ENCODE data around the gene CACFD1.
"Not testable (repeated sequence)": the region's sequence is repeated elsewhere in the genome, so short reads cannot be mapped to it uniquely, and the experiment has no call there.

The CACFD1 gene

GRCh38 chr9:133443248-133443647 is 16.5 kb upstream of the CACFD1 start:
- no peaks in the 10 kb centered on the region for H3K36me3 Mint-ChIP-seq (ENCODE audit: low read depth)
- peaks cover 5% of the 10 kb centered on the region for H3K27me3 Mint-ChIP-seq (ENCODE audit: low read depth)
- H3K4me3 Mint-ChIP-seq, result no peak overlapping the region
- no peak for TF ChIP-seq CTCF (IDR thresholded peaks at IDR 0.05; ENCODE audit: unreplicated experiment in 3 of 3)
- H3K27ac Mint-ChIP-seq, result no peak overlapping the region
- H3K4me1 Mint-ChIP-seq, result no peaks in the 10 kb centered on the region
- H3K9me3 Mint-ChIP-seq, result no peaks in the 10 kb centered on the region

- no peaks in the 10 kb centered on the region for H3K4me1 Mint-ChIP-seq
- H3K9me3 Mint-ChIP-seq, result no peaks in the 10 kb centered on the region
- no peaks in the 10 kb centered on the region for H3K36me3 Mint-ChIP-seq (ENCODE audit: low read depth)
- no peak for TF ChIP-seq CTCF (IDR thresholded peaks at IDR 0.05; ENCODE audit: unreplicated experiment in 3 of 3)
- H3K4me3 Mint-ChIP-seq, result no peak overlapping the region
- peaks cover 5% of the 10 kb centered on the region for H3K27me3 Mint-ChIP-seq (ENCODE audit: low read depth)
- no peak overlapping the region for H3K27ac Mint-ChIP-seq
Observed at GRCh38 chr9:133443982-133444381, 15.8 kb upstream of the CACFD1 start.

- Mint-ChIP-seq H3K9me3 (no peaks in the 10 kb centered on the region), H3K4me3 (no peak overlapping the region), H3K27me3 (ENCODE audit: low read depth) (peaks cover 5% of the 10 kb centered on the region), H3K27ac (no peak overlapping the region), H3K4me1 (no peaks in the 10 kb centered on the region), H3K36me3 (ENCODE audit: low read depth) (no peaks in the 10 kb centered on the region)
- TF ChIP-seq CTCF (IDR thresholded peaks at IDR 0.05; ENCODE audit: unreplicated experiment in 3 of 3), result no peak
Observed at GRCh38 chr9:133445293-133445969, 14.3 kb upstream of the CACFD1 start.

GRCh38 chr9:133448487-133448972 is 11.2 kb upstream of the CACFD1 start:
- no peaks in the 10 kb centered on the region for H3K36me3 Mint-ChIP-seq (ENCODE audit: low read depth)
- no peak overlapping the region for H3K27ac Mint-ChIP-seq
- no peak overlapping the region for H3K4me3 Mint-ChIP-seq
- no peaks in the 10 kb centered on the region for H3K9me3 Mint-ChIP-seq
- no peak for TF ChIP-seq CTCF (IDR thresholded peaks at IDR 0.05; ENCODE audit: unreplicated experiment in 3 of 3)
- H3K27me3 Mint-ChIP-seq (ENCODE audit: low read depth), result peaks cover 5% of the 10 kb centered on the region
- no peaks in the 10 kb centered on the region for H3K4me1 Mint-ChIP-seq

- H3K27me3 Mint-ChIP-seq (ENCODE audit: low read depth), result peaks cover 14% of the 10 kb centered on the region
- H3K4me1 Mint-ChIP-seq, result no peaks in the 10 kb centered on the region
- H3K36me3 Mint-ChIP-seq (ENCODE audit: low read depth), result no peaks in the 10 kb centered on the region
- TF ChIP-seq CTCF (IDR thresholded peaks at IDR 0.05; ENCODE audit: unreplicated experiment in 3 of 3), result no peak
- H3K27ac Mint-ChIP-seq, result no peak overlapping the region
- no peaks in the 10 kb centered on the region for H3K9me3 Mint-ChIP-seq
- no peak overlapping the region for H3K4me3 Mint-ChIP-seq
Observed at GRCh38 chr9:133449760-133450159, 10.0 kb upstream of the CACFD1 start.

- H3K27ac Mint-ChIP-seq; H3K4me1 Mint-ChIP-seq; H3K36me3 Mint-ChIP-seq (ENCODE audit: low read depth); H3K4me3 Mint-ChIP-seq; H3K9me3 Mint-ChIP-seq: not testable (repeated sequence)
- peaks cover 14% of the 10 kb centered on the region for H3K27me3 Mint-ChIP-seq (ENCODE audit: low read depth)
Observed at GRCh38 chr9:133451865-133452264, 7.9 kb upstream of the CACFD1 start.
